GM19372 (cell line): Measurements from ENCODE around the gene CITED1.
"Not testable (repeated sequence)": the region's sequence is repeated elsewhere in the genome, so short reads cannot be mapped to it uniquely, and the experiment has no call there.

Experiments
- ATAC-seq: cut with Tn5 transposase; IDR thresholded peaks from one replicate; pipeline ENCODE4 v1.9.1; 2021; ENCODE audit warnings: mild to moderate bottlenecking, low read depth, moderate library complexity; ENCODE audit not compliant: unreplicated experiment

Gene CITED1, protein sequence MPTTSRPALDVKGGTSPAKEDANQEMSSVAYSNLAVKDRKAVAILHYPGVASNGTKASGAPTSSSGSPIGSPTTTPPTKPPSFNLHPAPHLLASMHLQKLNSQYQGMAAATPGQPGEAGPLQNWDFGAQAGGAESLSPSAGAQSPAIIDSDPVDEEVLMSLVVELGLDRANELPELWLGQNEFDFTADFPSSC

DNA sequence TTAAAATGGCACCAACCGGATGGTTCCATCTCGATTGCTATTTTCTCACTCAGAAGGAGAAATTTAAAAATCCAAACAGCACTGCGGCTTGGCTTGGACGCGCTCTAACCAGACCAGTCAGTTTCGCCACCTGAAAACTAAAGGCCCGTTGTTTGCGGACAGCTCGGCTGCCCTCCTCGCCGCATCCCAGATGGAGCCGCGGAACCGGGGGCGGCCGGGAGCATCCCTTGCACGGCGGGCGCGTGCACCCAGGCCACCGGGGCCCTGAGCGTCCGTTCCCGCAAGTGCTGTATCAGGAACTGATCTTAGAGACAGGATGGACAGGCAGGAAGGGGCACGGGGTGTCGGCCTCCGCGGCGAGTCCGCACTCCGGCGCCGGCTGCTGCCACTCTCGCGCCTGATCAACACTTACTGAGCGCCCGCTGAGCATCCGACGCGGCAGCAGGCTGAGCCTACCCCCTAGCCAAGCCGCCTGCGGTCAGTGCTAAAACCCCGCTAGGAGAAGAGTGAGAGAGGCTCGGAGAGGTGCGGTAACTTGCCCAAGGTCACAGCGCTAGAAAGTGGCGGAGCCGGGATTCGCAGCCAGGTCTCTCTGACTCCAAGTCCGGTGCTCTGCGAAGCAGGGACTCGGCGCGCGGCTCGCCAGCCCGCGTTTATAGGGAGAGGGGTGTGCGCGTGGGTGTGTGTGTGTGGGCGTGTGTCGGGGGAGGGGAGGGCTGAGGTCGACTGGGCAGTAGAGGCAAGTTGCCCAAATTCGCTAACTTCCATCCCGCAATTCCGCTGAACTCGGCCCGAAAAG lies at the start of gene CITED1:
Gene CITED1 (minus strand): TSS at position 629 of the 799 bp plus-strand sequence. CDS start 3,045 bp downstream, outside the sequence.
- ATAC-seq, result no peak

DNA sequence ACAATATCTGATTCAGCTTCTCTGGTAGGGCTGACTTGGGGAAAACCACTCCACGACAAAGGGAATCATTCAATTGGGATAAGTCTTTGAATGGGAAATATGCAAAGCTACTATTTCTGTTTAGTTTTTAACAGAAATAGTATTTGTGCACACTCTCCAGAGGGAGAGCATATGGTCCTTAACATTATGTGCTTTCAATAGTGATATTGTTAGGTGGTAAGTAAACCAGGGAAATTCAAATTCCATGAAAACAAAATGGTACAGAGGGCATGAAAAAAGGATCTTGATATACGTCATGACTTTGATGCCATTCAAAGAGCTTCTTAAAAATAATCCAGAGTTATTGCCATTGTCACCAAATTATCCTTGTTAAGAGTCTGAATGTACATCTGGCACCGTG lies 47.1 kb upstream of the CITED1 start:
- ATAC-seq, result no peak

DNA sequence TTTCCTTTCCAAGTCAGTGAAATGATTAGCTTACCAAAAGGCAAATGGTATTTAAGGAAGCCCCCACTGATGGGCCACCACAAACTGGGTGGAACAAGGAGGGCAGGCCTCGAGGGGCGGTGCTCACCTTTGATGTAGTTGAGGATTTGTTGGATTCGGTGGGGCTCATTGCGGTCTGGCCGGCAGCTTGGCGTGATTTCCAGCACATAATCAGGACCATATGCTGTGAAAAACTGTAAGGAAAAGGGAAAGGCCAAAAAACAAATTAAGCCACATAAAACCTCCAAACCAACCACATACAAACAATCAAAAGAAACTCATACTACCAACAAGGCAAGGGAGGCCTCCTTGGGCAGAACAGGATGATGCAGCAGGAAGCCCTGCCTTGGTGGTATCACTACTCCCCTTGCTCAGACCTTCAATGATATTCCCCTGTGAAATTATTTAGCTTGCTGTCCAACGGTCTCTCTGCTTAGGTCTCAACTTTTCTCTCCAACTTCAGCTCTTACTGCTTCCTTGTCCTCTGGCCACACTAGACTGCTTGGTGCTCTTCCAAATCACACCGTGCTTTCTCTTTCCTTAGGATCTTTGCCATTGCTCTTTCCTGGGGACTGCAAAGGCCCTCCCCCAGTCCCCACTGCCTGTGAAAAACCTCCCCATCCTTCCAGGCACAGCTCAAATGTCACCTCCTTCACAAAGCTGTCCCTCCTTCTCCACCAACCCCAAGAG lies 46.1 kb upstream of the CITED1 start:
- no peak for ATAC-seq

DNA sequence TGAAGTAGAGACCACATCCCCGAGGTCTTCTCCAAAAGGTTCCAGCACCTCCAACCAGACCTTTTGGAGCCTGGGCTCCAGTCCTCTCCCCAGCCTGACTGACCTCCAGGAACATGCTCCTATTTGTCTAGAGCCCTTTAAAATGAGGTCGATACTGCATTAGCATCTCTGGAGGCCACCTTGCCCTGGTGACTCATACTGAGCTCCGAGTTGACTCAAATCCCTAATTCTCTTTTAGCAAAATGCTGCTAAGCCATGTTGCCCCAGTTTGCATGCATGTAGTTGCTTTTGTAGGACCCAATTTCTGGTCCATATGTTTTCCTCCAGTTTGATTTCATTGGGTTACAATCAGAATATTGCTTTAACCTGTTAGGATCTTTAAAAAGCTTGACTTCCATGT lies 43.5 kb upstream of the CITED1 start:
- no peak for ATAC-seq

DNA sequence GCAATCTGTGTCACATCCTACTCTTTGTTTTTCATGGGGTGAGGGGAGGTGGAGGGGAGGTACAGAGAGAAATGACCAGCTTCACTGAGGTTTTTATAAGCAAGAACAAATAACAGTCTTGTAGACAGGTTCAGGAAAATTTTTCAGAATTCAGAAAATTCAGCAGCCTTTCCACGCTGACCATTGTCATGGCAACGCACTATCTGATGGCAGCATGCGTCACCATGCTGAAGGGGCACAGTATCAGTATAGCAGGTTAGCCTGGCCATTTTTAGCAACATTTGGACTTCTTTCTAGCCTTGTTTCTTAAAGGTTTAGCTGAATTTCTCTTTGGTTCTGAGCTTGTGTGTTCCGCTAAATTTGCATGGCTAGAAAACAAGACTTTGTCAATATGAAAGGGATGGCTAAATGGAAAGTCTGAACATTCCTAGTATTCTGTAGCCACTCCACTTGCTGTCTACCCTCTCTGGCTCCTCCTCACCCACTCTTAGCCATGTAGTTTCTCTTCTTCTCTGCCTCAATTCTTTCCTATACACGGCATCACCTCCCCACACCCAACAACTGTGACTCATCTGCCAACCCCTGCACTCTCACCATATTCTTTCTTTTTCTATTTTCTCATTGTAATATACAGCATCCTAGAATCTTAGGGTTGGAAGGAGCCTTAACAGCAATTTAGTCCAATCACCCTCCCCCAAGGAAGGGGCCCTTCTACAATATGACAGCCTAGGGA lies 42.7 kb upstream of the CITED1 start:
- no peak for ATAC-seq

DNA sequence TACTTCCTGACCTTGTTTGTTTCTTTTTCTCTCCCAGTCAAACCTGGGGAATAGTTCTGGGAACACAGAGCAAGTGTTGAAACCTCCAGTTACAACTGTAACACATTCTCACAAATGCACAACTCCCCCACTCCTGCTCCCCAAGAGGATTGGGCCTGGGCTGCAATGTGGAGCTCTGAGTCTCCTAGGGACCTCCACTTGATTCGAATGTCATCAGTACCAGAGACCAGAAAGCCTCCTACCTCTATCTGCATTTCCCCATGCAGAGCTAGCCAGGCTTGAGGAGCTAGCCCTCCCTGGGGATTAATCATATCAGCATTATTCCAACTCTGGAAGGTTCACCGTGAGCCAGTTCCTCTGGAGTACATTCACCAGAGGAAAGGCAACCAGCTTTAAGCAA lies 41.7 kb upstream of the CITED1 start:
- ATAC-seq, result no peak

DNA sequence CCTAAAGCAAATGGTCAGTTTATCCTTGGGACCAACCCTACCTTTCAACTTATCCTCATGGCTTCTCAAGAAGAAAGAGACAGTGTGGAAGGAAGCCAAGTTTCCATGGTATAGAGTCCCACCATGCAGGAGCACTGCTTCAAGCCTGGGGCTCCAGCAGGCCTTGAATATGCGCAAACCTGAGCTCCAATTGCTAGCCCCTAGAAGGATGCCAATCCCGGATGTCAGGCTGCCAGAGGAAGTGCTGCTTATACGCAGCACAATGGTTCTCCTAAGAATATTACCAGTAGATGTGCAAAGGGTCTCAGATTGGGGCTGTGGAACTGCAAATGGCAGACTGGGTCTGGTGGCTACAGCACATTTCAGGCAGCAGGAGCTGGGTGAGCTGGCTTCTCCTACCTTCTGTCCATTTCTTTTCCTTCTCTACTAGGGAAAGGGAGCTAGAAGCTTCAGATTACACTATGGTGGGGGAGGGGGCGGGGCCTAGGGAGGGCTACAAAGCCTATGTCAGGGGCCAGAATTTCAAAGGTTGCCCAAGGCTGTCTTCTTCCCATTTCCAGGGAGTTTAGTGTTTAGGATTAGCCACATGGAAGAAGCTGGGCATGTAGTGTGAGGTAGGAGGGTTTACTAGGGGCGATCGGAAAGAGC lies 40.7 kb upstream of the CITED1 start:
- no peak for ATAC-seq

DNA sequence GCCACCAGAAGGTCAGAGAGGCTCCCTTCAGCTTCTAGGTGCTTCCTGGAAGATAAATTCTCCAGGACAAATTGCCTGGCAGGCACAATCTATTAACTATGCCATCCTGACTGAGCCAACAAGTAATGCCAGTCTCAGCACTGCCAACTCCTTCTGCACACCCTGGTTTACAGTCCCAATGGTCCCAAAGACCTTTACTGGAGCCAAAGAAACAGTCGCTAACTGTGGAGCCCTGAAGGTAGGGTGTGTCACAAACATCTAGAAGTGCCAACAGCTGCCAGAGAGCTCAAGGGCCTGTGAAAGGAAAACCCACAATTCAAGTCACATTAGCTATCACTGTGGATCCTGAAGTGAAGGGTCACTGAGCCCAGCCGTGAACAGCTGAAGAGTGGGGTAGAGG lies 34.9 kb upstream of the CITED1 start:
- ATAC-seq, result no peak

DNA sequence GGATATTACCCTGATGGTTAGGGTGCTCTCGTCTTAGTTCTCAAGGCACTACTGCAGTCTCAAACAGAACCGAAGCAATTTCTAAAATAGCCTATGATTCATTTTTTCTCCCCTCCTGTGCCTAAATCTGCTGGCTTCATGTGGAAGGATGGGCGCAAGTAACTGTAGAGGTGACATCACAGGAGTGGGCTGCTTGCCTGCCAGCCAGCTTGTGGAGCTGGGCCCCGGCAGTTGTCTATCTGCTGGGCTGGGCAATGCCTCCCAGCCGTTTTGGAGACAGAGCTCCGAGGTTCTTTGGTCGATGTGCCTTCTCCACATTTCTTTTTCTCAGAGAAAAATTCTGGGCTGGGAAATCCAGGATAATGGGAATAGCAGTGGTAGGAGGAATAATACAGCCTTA lies 34.3 kb upstream of the CITED1 start:
- no peak for ATAC-seq

DNA sequence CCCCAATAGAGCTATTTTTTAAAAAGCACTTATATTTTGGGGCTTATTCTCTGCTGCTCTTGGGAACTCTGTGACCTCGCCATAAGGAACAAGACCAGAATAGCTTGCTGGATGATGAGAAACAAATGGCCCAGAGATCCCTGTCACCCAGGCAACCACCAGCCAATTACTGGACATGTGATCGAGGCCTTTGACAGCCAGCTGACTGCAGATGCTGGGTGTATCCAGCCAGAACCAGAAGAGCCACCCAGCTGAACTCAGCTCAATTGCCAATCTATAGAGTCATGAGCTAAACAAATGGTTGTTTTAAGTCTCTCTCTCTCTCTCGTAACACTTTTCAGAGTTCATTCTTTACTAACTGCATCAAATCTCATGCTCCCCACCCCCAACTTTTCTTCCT lies 24.4 kb upstream of the CITED1 start:
- ATAC-seq, result no peak

DNA sequence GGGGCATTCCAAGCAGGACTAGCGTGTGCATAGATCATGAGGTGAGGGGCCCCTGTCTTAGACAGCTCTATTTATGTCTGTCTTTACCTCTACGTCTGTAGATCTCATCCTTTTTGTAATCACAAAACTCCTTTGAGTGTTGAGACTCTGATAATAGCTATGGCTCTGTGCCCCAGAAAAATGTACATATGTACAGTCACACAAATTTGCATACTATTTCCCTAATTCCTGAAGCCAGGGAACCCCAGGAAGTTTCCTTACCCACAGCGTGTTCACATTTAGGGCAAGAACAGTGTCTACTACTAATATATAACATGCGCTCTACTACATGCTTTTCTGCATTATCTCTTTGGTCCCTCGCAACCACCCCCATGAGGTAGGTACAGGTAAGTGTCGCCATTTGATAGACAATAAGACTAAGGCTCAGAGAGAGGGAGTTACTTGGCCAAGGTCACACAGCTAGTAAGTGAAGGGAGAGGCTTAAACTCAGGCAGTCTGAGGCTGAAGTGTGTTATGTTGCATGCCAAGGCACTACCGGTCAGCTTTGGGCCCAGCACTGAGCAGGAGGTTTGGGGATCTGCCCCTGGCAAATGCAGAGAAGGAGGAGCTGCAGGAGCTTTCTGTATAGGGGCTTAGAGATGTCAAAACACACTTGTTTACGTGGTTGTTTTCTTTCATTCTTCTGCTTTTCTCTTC lies 21.0 kb upstream of the CITED1 start:
- no peak for ATAC-seq

DNA sequence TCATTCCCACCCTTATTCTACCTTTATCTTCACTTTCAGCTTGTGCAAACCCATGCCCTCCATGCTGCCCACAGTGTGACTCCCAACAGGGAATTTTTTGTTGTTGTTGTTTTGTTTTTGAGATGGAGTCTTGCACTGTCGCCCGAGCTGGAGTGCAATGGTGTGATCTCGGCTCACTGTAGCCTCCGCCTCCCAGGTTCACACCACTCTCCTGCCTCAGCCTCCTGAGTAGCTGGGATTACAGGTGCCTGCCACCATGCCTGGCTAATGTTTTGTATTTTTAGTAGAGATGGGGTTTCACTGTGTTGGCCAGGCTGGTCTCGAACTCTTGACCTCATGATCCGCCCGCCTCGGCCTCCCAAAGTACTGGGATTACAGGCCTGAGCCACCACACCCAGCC lies 13.9 kb upstream of the CITED1 start:
- ATAC-seq, result not testable (repeated sequence)

DNA sequence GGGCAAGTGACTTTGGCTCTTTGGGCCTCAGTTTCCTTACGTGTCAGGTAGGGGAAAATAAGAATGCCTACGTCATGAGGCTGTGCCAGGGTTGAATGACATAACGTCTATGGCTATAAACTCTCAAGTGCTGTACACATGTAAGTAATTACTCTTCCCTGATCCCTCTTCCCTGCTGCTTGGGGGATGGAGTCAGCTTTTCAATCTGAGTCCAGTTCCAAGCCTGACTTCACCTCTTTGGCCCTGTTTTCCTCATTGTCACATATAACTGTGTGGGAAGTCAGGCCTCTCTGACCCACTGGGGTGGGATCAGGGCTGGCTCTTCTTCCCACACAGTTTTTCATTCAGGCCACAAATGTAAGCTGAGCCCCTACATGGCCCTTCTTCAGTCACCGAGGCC lies 11.4 kb upstream of the CITED1 start:
- no peak for ATAC-seq

DNA sequence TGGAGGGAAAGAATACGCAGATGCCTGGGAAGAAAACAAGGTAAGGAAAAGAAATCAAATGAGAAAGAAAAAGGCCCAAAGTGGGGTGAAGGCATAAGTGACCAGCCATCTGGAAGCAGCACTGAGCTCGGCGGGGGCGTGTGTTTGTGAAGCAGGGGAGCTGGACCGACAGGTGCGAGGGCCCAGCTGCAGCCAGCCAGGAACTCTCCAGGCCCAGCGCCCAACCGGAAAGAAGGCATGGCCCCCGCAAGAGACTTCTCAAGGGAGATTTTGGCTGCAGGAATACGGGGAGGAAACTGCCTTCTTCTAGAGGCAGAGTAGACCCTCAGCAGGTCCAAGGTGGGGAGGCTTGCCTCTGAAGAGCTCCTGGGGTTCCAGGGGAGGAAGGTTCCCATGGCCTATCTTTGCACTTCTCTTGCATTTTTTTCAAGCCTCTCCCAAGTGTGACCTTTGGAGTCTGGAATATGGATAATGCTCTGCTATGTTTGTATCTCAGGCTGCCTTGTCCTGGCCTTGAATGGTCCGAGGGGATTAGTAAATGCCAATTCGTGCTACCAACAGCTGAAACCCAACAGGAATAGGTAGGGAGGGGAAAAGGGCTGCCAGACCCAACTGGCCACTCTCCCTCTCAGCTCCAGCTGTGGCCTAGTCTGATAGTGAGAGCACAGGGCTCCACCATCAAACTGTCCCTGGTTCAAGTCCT lies 10.8 kb upstream of the CITED1 start:
- no peak for ATAC-seq

DNA sequence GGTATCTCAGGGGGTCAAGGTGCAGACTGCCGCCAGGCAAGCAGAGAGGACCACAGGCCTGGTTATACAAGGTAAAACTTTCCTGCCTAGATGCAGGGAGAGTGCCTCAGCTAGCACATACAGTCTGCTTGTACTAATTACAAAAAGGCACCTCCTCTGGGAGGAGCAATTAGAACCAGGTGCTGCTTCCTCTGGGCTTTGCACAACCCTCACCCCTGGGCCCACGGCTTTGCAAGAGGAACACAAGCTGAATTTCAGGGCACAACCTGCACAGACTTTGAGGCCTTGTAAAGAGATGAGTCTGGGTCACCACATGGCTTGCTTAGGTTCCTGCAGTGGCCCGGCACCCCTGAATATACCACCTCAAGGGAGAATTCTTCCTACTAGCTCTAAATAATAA lies 9.2 kb upstream of the CITED1 start:
- ATAC-seq, result no peak

DNA sequence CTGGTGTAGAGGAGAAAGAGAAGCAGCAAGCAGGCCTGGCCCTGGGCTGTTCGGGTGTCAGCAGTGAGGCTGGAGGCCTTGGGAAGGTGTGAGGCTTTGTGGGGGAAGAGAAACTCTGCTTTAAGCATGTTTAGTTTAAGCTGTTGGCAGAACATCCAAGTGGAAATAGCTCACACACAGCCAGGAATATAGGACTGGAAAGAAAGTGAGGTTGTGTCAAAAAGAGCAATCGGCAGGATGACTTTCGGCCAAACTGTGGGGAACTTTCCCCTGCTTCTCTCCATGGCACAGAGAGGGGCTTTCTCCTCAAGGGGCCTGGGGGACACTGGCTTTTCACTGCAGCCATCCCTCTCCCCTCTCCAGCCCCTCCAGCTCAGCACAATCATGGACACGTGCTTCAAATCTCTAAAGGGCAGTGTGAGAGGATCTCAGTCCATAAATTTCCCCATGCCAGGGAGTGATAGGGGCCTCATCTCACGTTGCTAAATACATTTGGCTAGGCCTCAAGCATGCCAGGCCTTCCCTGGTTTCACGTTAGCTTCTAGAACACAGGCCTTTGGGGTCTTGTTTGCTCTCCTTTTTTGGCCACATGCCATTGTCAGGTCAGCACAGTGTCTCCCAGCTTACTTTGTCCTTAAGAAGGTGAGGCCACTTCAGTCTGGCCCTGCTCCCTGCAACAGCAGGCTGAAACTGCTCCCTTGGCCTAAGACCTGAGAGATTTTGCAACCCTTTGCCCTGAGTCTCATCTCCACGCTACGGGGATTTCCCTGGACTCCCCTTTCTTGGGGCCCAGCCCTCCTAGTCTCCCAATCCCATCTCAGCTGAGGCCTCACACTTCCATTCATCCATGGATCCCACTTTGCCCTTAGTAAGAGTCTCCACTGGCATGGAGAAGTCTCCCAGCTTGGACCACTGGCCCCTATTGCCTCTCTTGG lies 8.3 kb upstream of the CITED1 start:
- no peak for ATAC-seq

DNA sequence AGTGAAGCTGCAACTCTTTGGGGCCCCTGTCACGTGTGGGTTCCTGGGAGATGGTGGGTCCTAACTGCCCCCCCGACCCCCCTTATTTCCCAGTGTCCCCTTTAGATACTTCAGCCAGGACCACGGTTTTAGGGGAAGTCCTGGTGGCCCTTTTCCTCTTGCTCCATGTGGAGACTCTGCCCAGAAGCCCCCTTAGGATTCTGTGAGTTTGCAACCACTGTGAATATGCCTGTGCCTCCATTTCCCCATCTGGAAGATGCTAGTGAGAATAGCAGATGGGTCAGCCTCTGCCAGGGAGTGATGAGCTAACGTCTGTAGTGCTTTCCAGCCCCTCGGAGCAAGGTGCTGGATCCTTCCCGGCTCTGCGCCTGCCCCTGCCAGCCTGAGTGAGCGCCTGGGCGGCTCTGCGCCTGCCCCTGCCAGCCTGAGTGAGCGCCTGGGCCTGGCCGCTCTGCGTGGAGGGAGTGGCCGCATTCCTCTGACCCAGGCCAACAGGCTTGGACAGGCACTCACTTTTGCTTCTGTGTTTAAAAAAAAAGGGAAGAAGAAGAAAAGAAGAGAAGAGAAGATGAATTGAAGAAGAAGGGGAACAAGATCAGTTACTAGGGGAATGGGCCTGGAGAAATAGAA lies 6.7 kb upstream of the CITED1 start:
- no peak for ATAC-seq
